OCI-LY1 (cell line): ENCODE results near the gene RALY.

ENCODE experiments used
- CTCF ChIP-seq: fragments of 200-600 bp; sonication (generic), shearing (Covaris generic); IDR thresholded peaks from 2 replicates; pipeline ENCODE4 v1.5.1; 2017; ENCODE audit warnings: mild to moderate bottlenecking, antibody characterized with exemption, low read length, moderate library complexity, mixed read lengths
- EZH2 ChIP-seq: fragments of 200-600 bp; sonication (generic), shearing (Covaris generic); IDR thresholded peaks from 2 replicates; pipeline ENCODE4 v1.8.0; 2017; ENCODE audit warnings: borderline replicate concordance, mixed run types, mild to moderate bottlenecking, antibody characterized with exemption, low read length, moderate library complexity, mixed read lengths

DNA sequence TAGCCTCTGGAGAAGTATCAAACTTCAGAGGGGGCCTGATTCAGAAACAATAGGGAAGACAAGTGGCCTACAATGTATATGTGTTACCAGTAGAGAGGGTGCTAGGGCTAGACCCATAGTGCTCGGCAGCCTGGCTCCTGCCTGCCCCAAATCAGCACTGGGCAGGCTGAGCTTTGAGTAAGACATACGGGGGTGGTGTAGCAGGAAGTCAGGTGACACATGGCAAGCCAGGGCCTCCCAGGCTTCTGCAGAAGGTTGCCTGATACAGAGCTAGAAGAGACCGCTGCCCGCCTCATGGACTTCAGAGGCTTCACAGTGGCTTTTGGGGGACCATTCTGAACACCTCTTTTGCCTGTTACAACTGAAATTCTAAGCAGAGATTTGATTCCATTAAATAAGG is 43.4 kb downstream of the RALY start:
- TF ChIP-seq CTCF: no peak
- TF ChIP-seq EZH2: no peak
